Stomach (tissue), 9 donors: ENCODE data around the gene LHFPL6. TPM values are rescaled to one million over a fixed set of nuclear protein-coding genes. Genes with fewer than 3 reads are reported as not detected.

Experiments
- DNase-seq, 2 donors: peaks; one replicate each; pipeline versions ENCODE4 v3.0.0 to v3.0.0-alpha.2; 2013 to 2019
- H3K27ac ChIP-seq, 5 donors: fragments of 200-600 bp in 4 of 5; sonication (generic) in 4 of 5; one replicate each; pipeline ENCODE4 v1.5.1; 2013 to 2019; ENCODE audit warnings: mild to moderate bottlenecking in 1 of 5, moderate library complexity in 1 of 5
- H3K27me3 ChIP-seq, 3 donors: fragments of 200-600 bp; sonication (generic); one replicate each; pipeline ENCODE4 v1.5.1; 2017 to 2019; ENCODE audit warnings: mixed run types in 1 of 3
- H3K36me3 ChIP-seq, 4 donors: fragments of 200-600 bp; sonication (generic); 1 replicate in 3 of 4; 2 replicates in 1 of 4; pipeline ENCODE4 v1.5.1; 2016 to 2019
- H3K4me1 ChIP-seq, 4 donors: fragments of 200-600 bp; sonication (generic); one replicate each; pipeline ENCODE4 v1.5.1; 2016 to 2019
- H3K4me3 ChIP-seq, 4 donors: fragments of 200-600 bp; sonication (generic) in 3 of 4; one replicate each; pipeline ENCODE4 v1.5.1; 2016 to 2019; ENCODE audit warnings: mild to moderate bottlenecking in 1 of 4
- H3K9me3 ChIP-seq, 4 donors: fragments of 200-600 bp; sonication (generic); one replicate each; pipeline ENCODE4 v1.5.1; 2016 to 2019
- CTCF ChIP-seq, 7 experiments: fragments of 450-650 bp in 4 of 7; fragments of 200-600 bp in 3 of 7; sonication (generic) in 3 of 7; IDR thresholded peaks; one replicate each; pipeline ENCODE4 v1.5.1; 2016 to 2019; ENCODE audit warnings: antibody characterized with exemption in 7 of 7, control low read depth in 2 of 7, mild to moderate bottlenecking in 1 of 7
- EP300 ChIP-seq: sonication (generic); formaldehyde crosslinking; IDR thresholded peaks from one replicate; pipeline ENCODE4 v1.6.1; 2017; ENCODE audit warnings: antibody characterized with exemption
- POLR2A ChIP-seq, 4 donors: fragments of 450-650 bp; IDR thresholded peaks; one replicate each; pipeline ENCODE4 v1.6.1; 2016; ENCODE audit warnings: antibody characterized with exemption in 4 of 4, control low read depth in 2 of 4, mild to moderate bottlenecking in 1 of 4, moderate library complexity in 1 of 4
- POLR2AphosphoS5 ChIP-seq, 3 donors: sonication (generic); formaldehyde crosslinking; IDR thresholded peaks; one replicate each; pipeline ENCODE4 v1.6.1; 2016; ENCODE audit warnings: antibody characterized with exemption in 3 of 3
- WGBS, 5 donors: extraction: QIAGEN DNeasy Blood & Tissue Kit in 3 of 5; methylation state at CpG; one replicate each; pipeline versions ENCODE4 v1.1.5 to v1.1.7; 2013 to 2018; 5-methylcytosine and 5-hydroxymethylcytosine counted together
- intact Hi-C: fragments of 100-400 bp; cut with DNase I; formaldehyde crosslinking; loops from one replicate; pipeline ENCODE4 v1.15.1; 2023; ENCODE audit warnings: low total_unique reads
- polyA plus RNA-seq, 3 donors: library from polyadenylated mRNA; stranded (reverse); fragments of 200-250 nt; gene quantifications; one replicate each; pipeline ENCODE4 v1.2.3, GENCODE V29; 2013
- total RNA-seq, 5 donors: library from RNA; depleted of rRNA; stranded (reverse); fragments of >200 nt; gene quantifications; one replicate each; pipeline versions ENCODE4 v1.1.0 to v1.2.3, GENCODE V29; 2014 to 2016
- donor health status: healthy with polysubstance abuse.
- donor health status: Bipolar disorder and iron deficiency.
- donor health status: healthy.

LHFPL6 gene
- total and polyA plus RNA-seq, 8 donors: 4.7 to 53.6 (median 10.9) TPM

DNA sequence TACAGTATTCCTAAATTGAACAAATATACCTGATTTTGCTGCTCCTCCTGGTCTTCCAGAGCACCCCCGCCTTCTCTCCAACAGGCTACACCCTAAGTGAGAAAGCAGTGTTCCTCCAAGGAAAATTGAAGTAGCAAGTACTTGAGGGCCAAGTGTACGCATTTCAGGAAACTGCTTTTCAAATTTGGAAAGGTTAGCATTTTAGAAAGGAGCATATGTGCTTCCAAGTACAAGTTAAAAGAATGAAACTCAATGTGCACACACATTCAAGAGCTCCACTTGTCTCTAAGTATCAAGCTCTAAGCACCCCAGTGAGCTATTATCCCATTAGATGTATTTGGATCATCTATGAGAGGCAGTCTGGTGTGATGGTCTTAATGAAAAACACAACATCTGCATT is 25.8 kb downstream of the LHFPL6 start:
- Histone ChIP-seq H3K27ac (no peak overlapping the region), H3K4me3 (no peak overlapping the region), H3K36me3 (no peaks in the 10 kb centered on the region), H3K9me3 (no peaks in the 10 kb centered on the region), H3K27me3 (no peaks in the 10 kb centered on the region), H3K4me1 (no peaks in the 10 kb centered on the region)
- DNase-seq: no peak
- TF ChIP-seq POLR2A (IDR thresholded peaks at IDR 0.05) (no peak), EP300 (no peak), POLR2AphosphoS5 (IDR thresholded peaks at IDR 0.05) (no peak), CTCF (IDR thresholded peaks at IDR 0.05) (no peak)
- 86 to 97% (median 92%) methylated on average over 2 of the region's 2 CpGs for WGBS, 5 donors
- intact Hi-C loops: no loop called here

DNA sequence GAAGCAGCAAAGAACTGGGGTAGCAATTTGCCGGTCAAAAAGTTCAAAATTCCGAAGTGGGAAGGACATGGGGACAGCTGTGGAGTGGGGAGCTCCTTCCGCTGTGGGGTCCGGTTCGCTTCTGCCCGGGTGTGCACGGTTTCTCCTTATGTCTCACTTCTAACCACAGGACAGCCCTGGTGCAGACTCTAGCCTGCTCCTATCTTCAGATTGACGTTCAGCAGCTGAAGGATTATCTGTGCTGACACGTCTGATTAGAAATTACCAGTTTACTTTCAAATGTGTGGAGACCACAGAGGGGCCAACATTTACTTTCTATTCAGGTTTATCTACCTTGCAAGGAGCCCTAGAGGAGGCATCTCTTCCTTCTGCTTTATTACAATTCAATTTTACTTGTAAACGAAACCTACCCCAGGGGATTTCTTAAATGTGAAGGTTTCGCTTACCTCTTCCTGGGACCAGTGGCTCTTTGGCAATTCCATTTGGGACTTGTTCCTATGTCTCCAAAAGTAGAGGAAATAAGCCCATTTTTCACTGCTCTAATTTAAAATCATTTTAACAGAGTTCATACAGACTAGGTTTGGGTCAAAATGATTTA is 27.3 kb downstream of the LHFPL6 start:
- no peaks in the 10 kb centered on the region for H3K36me3 ChIP-seq
- TF ChIP-seq POLR2A (IDR thresholded peaks at IDR 0.05) (no peak), EP300 (no peak), POLR2AphosphoS5 (IDR thresholded peaks at IDR 0.05) (no peak), CTCF (IDR thresholded peaks at IDR 0.05) (no peak)
- intact Hi-C loops: no loop called here
- H3K9me3 ChIP-seq: no peaks in the 10 kb centered on the region
- no peak overlapping the region for H3K27ac ChIP-seq
- no peak for DNase-seq
- WGBS, 5 donors: 64 to 85% (median 78%) methylated on average over 11 of the region's 11 CpGs
- no peaks in the 10 kb centered on the region for H3K4me1 ChIP-seq
- H3K4me3 ChIP-seq: no peak overlapping the region
- no peaks in the 10 kb centered on the region for H3K27me3 ChIP-seq

DNA sequence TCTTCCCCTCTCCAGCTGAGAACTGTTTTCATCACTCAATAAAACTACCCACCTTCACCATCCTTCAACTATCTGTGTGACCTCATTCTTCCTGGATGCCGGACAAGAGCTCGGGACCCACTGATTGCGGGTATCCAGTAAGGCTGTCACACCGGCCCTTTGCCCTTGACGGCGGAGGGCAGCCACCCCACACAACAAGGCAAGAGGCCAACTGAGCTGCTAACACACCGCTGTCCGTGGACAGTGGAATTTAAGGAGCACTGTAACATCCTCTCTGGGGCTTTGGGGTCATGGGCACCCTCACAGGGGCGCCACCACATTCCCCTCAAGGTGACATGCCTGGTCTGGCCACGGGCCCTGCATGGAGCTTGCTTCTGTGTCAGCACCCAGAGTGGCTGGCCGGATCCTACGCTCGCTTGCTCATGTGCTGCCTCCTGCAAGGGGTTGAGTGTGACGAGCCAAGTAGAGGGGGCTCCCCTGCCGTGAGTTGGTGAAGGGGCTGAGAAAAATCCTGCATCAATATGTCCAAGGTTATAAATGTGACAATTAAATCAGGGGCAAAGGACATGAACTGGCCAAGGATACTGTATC is 31.4 kb downstream of the LHFPL6 start:
- TF ChIP-seq CTCF (IDR thresholded peaks at IDR 0.05) (no peak), EP300 (no peak)
- H3K4me1 ChIP-seq: no peaks in the 10 kb centered on the region
- 88 to 92% (median 90%) methylated on average over 15 of the region's 15 CpGs for WGBS, 5 donors
- H3K27ac ChIP-seq: no peak overlapping the region
- DNase-seq: no peak
- H3K27me3 ChIP-seq: no peaks in the 10 kb centered on the region
- H3K4me3 ChIP-seq: no peak overlapping the region
- intact Hi-C loops: no loop called here
- H3K9me3 ChIP-seq: no peaks in the 10 kb centered on the region
- no peaks in the 10 kb centered on the region for H3K36me3 ChIP-seq

DNA sequence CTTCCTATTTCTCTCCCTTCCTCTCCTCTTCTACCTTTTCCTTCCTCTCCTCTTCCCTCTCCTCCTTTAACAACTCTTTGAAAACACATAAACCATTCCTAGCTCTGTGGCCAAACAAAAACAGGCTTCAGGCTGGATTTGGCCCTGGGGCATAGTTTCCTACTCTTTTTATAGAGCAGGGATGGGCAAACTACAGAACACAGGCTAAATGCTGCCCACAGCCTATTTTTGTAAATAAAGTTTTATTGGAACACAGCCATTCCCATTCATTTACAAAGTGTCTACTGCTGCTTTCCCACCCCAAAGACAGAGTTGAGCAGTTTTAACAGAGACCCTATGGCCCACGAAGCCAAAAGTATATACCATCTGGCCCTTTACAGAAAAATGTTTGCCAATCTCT is 35.4 kb downstream of the LHFPL6 start:
- TF ChIP-seq CTCF (IDR thresholded peaks at IDR 0.05) (no peak), POLR2AphosphoS5 (IDR thresholded peaks at IDR 0.05) (no peak), POLR2A (IDR thresholded peaks at IDR 0.05) (no peak), EP300 (no peak)
- no peaks in the 10 kb centered on the region for H3K9me3 ChIP-seq
- intact Hi-C loops: no loop called here
- 61 to 85% (median 79%) methylated on average over 1 of the region's 1 CpG for WGBS, 5 donors
- peaks cover 0 to 13% (median 6%) of the 10 kb centered on the region in 4 donors for H3K4me1 ChIP-seq
- no peak overlapping the region for H3K27ac ChIP-seq
- DNase-seq: no peak
- no peaks in the 10 kb centered on the region for H3K36me3 ChIP-seq
- H3K27me3 ChIP-seq: no peaks in the 10 kb centered on the region
- H3K4me3 ChIP-seq: no peak overlapping the region
